ENCODE data around the gene ZNF205.

The ZNF205 gene

GRCh38 chr16:3084969-3085670 lies 27.3 kb upstream of the ZNF205 start:
- no peak for DNase-seq (ENCODE audit: low read depth, low spot score)
- H3K9me3 ChIP-seq (ENCODE audit: control insufficient read depth, insufficient read depth, low read length), result no peaks in the 10 kb centered on the region
- H3K27me3 ChIP-seq (ENCODE audit: control insufficient read depth, insufficient read depth, low read length), result no peaks in the 10 kb centered on the region
- peaks cover 4% of the 10 kb centered on the region for H3K4me1 ChIP-seq (ENCODE audit: control insufficient read depth, insufficient read depth, low read length)
- no CpG with 5 or more reads among the region's 7 CpGs for WGBS (ENCODE audit: insufficient coverage, insufficient read length)
- H3K4me3 ChIP-seq (ENCODE audit: low read length), result no peak overlapping the region
- no peak overlapping the region for H3K27ac ChIP-seq (ENCODE audit: low read length)
- peaks cover 21% of the 10 kb centered on the region for H3K36me3 ChIP-seq (ENCODE audit: control insufficient read depth, insufficient read depth, low read length)

DNA sequence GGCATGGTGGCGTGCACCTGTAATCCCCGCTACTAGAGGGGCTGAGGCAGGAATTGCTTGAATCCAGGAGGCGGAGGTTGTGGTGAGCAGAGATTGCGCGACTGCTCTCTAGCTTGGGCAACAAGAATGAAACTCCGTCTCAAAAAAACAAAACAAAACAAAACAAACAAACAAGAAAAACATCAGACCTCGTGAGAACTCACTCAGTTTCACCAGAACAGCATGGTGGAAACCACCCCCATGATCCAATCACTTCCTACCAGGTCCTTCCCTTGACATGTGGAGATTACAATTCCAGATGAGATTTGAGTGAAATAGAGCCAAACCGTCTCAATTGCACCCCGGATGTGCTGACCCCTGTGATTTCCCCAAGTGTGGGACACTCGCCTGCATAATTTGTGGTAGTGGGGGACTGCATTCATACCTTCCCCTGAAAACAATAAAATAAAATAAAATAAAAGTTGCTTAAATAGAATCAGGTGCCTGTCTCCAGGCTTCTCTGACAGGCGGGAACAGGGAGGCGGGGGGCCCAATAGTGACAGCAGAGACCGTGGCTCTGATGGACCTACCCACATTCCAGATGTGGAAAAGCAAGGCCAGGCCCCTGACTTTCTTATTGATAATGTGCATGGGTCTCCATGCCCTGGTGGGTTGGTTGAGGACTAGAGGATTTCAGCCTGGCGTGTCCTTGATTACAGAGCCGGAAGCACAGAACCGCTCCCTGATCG lies 26.4 kb upstream of the ZNF205 start:
- WGBS (ENCODE audit: insufficient coverage, insufficient read length), result no CpG with 5 or more reads among the region's 17 CpGs
- no peaks in the 10 kb centered on the region for H3K9me3 ChIP-seq (ENCODE audit: control insufficient read depth, insufficient read depth, low read length)
- H3K36me3 ChIP-seq (ENCODE audit: control insufficient read depth, insufficient read depth, low read length), result peaks cover 26% of the 10 kb centered on the region
- no peak overlapping the region for H3K4me3 ChIP-seq (ENCODE audit: low read length)
- peaks cover 4% of the 10 kb centered on the region for H3K4me1 ChIP-seq (ENCODE audit: control insufficient read depth, insufficient read depth, low read length)
- no peak overlapping the region for H3K27ac ChIP-seq (ENCODE audit: low read length)
- DNase-seq (ENCODE audit: low read depth, low spot score), result no peak
- H3K27me3 ChIP-seq (ENCODE audit: control insufficient read depth, insufficient read depth, low read length), result no peaks in the 10 kb centered on the region

DNA sequence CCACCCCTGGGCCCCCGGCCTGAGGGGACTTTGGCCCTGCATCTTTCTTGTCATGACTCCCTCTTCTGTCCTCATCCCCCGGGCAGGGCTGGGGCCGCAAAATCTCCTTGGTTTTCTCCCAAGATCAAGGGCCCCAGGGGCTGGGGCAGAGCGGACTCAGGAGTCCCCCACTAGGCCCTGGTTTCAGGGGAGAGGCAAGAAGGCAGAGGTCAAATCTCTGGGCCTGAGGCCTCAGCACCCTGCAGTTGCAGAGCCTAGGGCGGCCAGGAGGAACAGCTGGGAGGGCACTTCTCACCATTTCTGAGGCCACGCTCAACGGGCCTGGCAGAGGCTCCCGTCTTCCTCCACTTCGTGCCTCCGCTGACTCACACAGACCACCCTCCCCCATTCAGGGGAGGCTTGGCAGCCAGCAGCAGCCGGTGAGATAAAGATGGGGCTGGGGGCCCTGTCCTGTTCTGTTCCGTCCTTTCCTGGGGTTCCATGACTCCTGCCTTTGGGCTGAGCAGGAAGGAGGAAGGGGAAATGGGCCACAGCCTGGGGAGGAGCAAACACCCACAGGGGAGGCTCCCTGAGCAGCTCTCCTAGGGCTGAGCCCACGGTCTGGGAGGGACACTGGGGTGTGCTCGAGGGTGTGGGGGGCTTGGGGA lies 25.7 kb upstream of the ZNF205 start:
- Histone ChIP-seq H3K4me1 (ENCODE audit: control insufficient read depth, insufficient read depth, low read length) (peaks cover 4% of the 10 kb centered on the region), H3K27me3 (ENCODE audit: control insufficient read depth, insufficient read depth, low read length) (no peaks in the 10 kb centered on the region), H3K4me3 (ENCODE audit: low read length) (no peak overlapping the region), H3K36me3 (ENCODE audit: control insufficient read depth, insufficient read depth, low read length) (peaks cover 33% of the 10 kb centered on the region), H3K27ac (ENCODE audit: low read length) (no peak overlapping the region), H3K9me3 (ENCODE audit: control insufficient read depth, insufficient read depth, low read length) (no peaks in the 10 kb centered on the region)
- no peak for DNase-seq (ENCODE audit: low read depth, low spot score)
- no CpG with 5 or more reads among the region's 14 CpGs for WGBS (ENCODE audit: insufficient coverage, insufficient read length)

GRCh38 chr16:3087243-3088235 lies 24.8 kb upstream of the ZNF205 start:
- DNase-seq (ENCODE audit: low read depth, low spot score), result no peak
- Histone ChIP-seq H3K9me3 (ENCODE audit: control insufficient read depth, insufficient read depth, low read length) (no peaks in the 10 kb centered on the region), H3K4me1 (ENCODE audit: control insufficient read depth, insufficient read depth, low read length) (peaks cover 4% of the 10 kb centered on the region), H3K4me3 (ENCODE audit: low read length) (no peak overlapping the region), H3K27ac (ENCODE audit: low read length) (no peak overlapping the region), H3K27me3 (ENCODE audit: control insufficient read depth, insufficient read depth, low read length) (no peaks in the 10 kb centered on the region), H3K36me3 (ENCODE audit: control insufficient read depth, insufficient read depth, low read length) (peaks cover 41% of the 10 kb centered on the region)
- WGBS (ENCODE audit: insufficient coverage, insufficient read length), result no CpG with 5 or more reads among the region's 18 CpGs

DNA sequence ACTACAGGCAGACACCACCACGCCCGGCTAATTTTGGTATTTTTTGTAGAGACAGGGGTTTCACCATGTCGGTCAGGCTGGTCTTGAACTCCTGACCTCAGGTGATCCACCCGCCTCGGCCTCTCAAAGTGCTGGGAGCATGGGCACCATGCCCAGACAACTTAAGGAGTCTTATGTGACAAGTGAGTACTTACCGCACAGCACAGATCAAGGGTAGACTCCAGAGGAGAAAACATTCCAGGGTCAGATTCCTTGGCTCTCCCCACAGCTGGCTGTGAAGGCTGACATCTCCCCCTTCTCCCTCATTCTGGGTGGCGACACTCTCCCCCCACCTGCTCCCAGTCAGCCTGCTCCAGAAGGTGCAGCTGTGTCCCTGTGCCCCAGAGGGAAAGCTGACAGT lies 23.9 kb upstream of the ZNF205 start:
- Histone ChIP-seq H3K27me3 (ENCODE audit: control insufficient read depth, insufficient read depth, low read length) (no peaks in the 10 kb centered on the region), H3K4me1 (ENCODE audit: control insufficient read depth, insufficient read depth, low read length) (peaks cover 4% of the 10 kb centered on the region), H3K9me3 (ENCODE audit: control insufficient read depth, insufficient read depth, low read length) (no peaks in the 10 kb centered on the region), H3K27ac (ENCODE audit: low read length) (no peak overlapping the region), H3K36me3 (ENCODE audit: control insufficient read depth, insufficient read depth, low read length) (peaks cover 45% of the 10 kb centered on the region), H3K4me3 (ENCODE audit: low read length) (no peak overlapping the region)
- DNase-seq (ENCODE audit: low read depth, low spot score), result no peak
- no CpG with 5 or more reads among the region's 7 CpGs for WGBS (ENCODE audit: insufficient coverage, insufficient read length)

- Histone ChIP-seq H3K9me3 (ENCODE audit: control insufficient read depth, insufficient read depth, low read length) (no peaks in the 10 kb centered on the region), H3K27ac (ENCODE audit: low read length) (no peak overlapping the region), H3K4me1 (ENCODE audit: control insufficient read depth, insufficient read depth, low read length) (peaks cover 4% of the 10 kb centered on the region), H3K36me3 (ENCODE audit: control insufficient read depth, insufficient read depth, low read length) (peaks cover 45% of the 10 kb centered on the region), H3K27me3 (ENCODE audit: control insufficient read depth, insufficient read depth, low read length) (no peaks in the 10 kb centered on the region), H3K4me3 (ENCODE audit: low read length) (no peak overlapping the region)
- no CpG with 5 or more reads among the region's 71 CpGs for WGBS (ENCODE audit: insufficient coverage, insufficient read length)
- no peak for DNase-seq (ENCODE audit: low read depth, low spot score)
Observed at GRCh38 chr16:3088925-3089716, 23.3 kb upstream of the ZNF205 start.

GRCh38 chr16:3089717-3090592 lies 22.4 kb upstream of the ZNF205 start:
- DNase-seq (ENCODE audit: low read depth, low spot score), result no peak
- H3K9me3 ChIP-seq (ENCODE audit: control insufficient read depth, insufficient read depth, low read length), result no peaks in the 10 kb centered on the region
- no peak overlapping the region for H3K27ac ChIP-seq (ENCODE audit: low read length)
- WGBS (ENCODE audit: insufficient coverage, insufficient read length), result no CpG with 5 or more reads among the region's 81 CpGs
- H3K36me3 ChIP-seq (ENCODE audit: control insufficient read depth, insufficient read depth, low read length), result peaks cover 45% of the 10 kb centered on the region
- H3K4me3 ChIP-seq (ENCODE audit: low read length), result no peak overlapping the region
- no peaks in the 10 kb centered on the region for H3K27me3 ChIP-seq (ENCODE audit: control insufficient read depth, insufficient read depth, low read length)
- H3K4me1 ChIP-seq (ENCODE audit: control insufficient read depth, insufficient read depth, low read length), result peaks cover 4% of the 10 kb centered on the region

DNA sequence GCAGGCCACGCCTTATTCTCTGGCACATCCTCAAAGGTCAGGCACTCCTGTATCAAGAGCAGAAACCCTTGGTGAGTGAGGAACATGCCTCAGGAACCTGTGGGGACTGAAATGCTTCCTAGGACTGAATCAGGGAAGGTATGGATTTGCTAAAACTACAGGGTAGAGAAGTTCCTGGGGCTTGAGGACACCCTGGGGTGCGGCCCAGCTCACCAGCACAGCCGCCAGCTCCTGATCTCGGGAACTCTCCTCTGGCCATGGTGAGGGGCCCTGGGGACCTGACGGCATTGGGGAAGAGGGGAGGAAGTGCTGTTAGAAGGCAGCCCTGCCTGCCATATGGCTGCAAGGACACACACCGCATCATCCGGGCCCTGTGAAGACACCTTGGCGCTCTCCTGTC lies 20.8 kb upstream of the ZNF205 start:
- Histone ChIP-seq H3K27ac (ENCODE audit: low read length) (no peak overlapping the region), H3K36me3 (ENCODE audit: control insufficient read depth, insufficient read depth, low read length) (peaks cover 49% of the 10 kb centered on the region), H3K27me3 (ENCODE audit: control insufficient read depth, insufficient read depth, low read length) (no peaks in the 10 kb centered on the region), H3K9me3 (ENCODE audit: control insufficient read depth, insufficient read depth, low read length) (no peaks in the 10 kb centered on the region), H3K4me3 (ENCODE audit: low read length) (no peak overlapping the region), H3K4me1 (ENCODE audit: control insufficient read depth, insufficient read depth, low read length) (peaks cover 6% of the 10 kb centered on the region)
- DNase-seq (ENCODE audit: low read depth, low spot score), result no peak
- no CpG with 5 or more reads among the region's 8 CpGs for WGBS (ENCODE audit: insufficient coverage, insufficient read length)

DNA sequence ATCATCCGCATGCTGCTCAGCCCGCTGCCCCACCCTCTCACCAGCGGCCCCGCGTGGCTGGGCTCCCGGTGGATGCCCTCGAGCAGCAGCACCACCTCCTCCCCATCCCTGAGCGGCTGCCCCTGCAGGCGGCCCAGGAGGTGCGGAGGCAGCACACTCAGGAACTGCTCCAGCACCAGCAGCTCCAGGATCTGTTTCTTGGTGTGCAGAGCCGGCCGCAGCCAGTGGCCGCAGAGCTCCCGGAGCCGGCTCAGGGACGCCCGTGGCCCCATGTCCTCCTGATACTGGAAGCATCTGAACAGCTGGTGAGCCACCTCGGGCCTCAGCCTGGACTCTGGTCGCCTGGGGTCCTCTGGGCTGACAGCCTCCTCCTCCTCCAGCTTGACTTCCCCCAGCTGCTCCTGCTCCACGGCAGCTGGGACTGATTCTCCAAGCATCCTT lies 19.9 kb upstream of the ZNF205 start:
- H3K9me3 ChIP-seq (ENCODE audit: control insufficient read depth, insufficient read depth, low read length), result no peaks in the 10 kb centered on the region
- WGBS (ENCODE audit: insufficient coverage, insufficient read length), result no CpG with 5 or more reads among the region's 20 CpGs
- no peak overlapping the region for H3K4me3 ChIP-seq (ENCODE audit: low read length)
- peaks cover 49% of the 10 kb centered on the region for H3K36me3 ChIP-seq (ENCODE audit: control insufficient read depth, insufficient read depth, low read length)
- H3K27me3 ChIP-seq (ENCODE audit: control insufficient read depth, insufficient read depth, low read length), result no peaks in the 10 kb centered on the region
- no peak for DNase-seq (ENCODE audit: low read depth, low spot score)
- peaks cover 4% of the 10 kb centered on the region for H3K4me1 ChIP-seq (ENCODE audit: control insufficient read depth, insufficient read depth, low read length)
- no peak overlapping the region for H3K27ac ChIP-seq (ENCODE audit: low read length)

Data from iPS DF 6.9 (cell line).